ENCODE measurements around the gene IRGQ.
A peak's percentile ranks its signal among the peaks of the same experiment; 100 is the strongest.

Gene IRGQ

DNA sequence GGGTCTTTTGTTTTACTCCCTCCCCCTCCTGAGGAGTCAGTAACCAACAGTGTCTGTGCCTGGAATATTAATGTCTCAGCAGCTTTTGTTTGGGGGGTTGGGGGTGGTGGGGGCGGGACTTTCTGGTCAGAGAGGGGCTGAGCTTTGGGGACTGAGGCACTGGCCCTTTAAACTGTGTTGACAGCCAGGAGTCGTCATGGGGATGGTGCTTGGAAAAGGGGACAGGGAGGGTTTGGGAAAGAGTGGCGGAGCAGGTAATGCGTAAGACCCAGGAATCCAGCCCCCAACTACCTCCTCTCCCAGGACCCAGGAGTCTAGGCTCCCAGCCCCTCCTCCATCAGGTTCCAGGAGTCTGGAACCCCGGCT lies 38.6 kb upstream of the IRGQ start:
- Histone ChIP-seq H3K4me3 (ENCODE audit: insufficient read length, low read depth) (peak overlapping the region; percentile 42), H3K9ac (ENCODE audit: insufficient read length, low read depth) (peak overlapping the region; percentile 72), H3K4me1 (ENCODE audit: insufficient read depth, insufficient read length) (peaks cover 2% of the 10 kb centered on the region)

DNA sequence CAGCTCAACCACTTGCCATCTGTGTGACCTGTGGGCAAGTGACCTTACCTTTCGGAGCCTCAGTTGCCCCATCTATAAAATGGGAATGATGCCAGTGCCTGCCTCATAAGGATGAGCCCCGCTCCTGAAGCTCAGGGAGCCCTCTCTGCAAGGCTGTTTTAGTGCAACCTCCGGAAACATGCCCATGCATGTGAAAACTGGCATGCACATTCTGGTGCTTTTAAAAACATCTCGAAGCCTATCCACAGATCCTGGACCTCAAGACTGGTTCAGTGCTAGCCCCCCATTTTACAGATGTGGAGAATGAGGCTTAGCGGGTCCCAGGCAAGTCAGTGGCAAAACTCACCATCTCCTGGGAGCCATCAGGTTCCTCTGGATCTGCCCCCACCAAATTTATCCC lies 38.1 kb upstream of the IRGQ start:
- no peak for TF ChIP-seq SUZ12 (IDR thresholded peaks at IDR 0.05; ENCODE audit: extremely low read depth, insufficient read depth, insufficient read length)
- TF ChIP-seq YY1 (IDR thresholded peaks at IDR 0.05; ENCODE audit: insufficient read depth, insufficient read length): no peak
- no peak for TF ChIP-seq ZNF274 (IDR thresholded peaks at IDR 0.05; ENCODE audit: low read depth, low read length)
- peaks cover 3% of the 10 kb centered on the region for H3K36me3 ChIP-seq (ENCODE audit: insufficient read depth, insufficient read length, low read length)
- DNase-seq (ENCODE audit: low read depth, low spot score): no peak
- no peak overlapping the region for H3K9ac ChIP-seq (ENCODE audit: insufficient read length, low read depth)
- no peaks in the 10 kb centered on the region for H3K9me3 ChIP-seq (ENCODE audit: insufficient read depth, low read length)
- peaks cover 34% of the 10 kb centered on the region for H3K27me3 ChIP-seq (ENCODE audit: insufficient read depth, insufficient read length)
- H3K4me3 ChIP-seq (ENCODE audit: insufficient read length, low read depth): no peak overlapping the region
- peaks cover 2% of the 10 kb centered on the region for H3K4me1 ChIP-seq (ENCODE audit: insufficient read depth, insufficient read length)

More for the DNA sequence above, 38.6 kb upstream of the IRGQ start:
- H3K27me3 ChIP-seq (ENCODE audit: insufficient read depth, insufficient read length): peaks cover 37% of the 10 kb centered on the region
- no peaks in the 10 kb centered on the region for H3K9me3 ChIP-seq (ENCODE audit: insufficient read depth, low read length)
- no peak for TF ChIP-seq YY1 (IDR thresholded peaks at IDR 0.05; ENCODE audit: insufficient read depth, insufficient read length)
- TF ChIP-seq SUZ12 (IDR thresholded peaks at IDR 0.05; ENCODE audit: extremely low read depth, insufficient read depth, insufficient read length): no peak
- TF ChIP-seq ZNF274 (IDR thresholded peaks at IDR 0.05; ENCODE audit: low read depth, low read length): no peak
- H3K36me3 ChIP-seq (ENCODE audit: insufficient read depth, insufficient read length, low read length): peaks cover 3% of the 10 kb centered on the region
- DNase-seq (ENCODE audit: low read depth, low spot score): no peak

DNA sequence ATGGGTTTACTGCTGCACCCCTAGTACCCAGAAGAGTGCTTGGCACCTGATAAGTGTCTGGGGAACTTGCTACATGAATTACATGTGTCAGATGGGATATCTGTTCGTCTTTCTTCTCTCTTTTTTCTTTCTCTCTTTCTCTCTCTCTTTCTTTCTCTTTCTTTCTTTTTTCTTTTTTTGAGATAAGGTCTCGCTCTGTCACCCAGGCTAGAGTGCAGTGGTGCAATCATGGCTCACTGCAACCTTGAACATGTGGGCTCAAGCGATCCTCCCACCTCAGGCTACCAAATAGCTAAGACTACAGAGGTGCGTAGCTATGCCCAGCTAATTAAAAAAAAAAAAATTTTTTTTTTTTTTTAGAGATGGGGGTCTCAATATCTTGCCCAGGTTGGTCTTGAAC lies 37.6 kb upstream of the IRGQ start:
- no peak for DNase-seq (ENCODE audit: low read depth, low spot score)
- no peak overlapping the region for H3K4me3 ChIP-seq (ENCODE audit: insufficient read length, low read depth)
- H3K4me1 ChIP-seq (ENCODE audit: insufficient read depth, insufficient read length): no peaks in the 10 kb centered on the region
- no peak overlapping the region for H3K9ac ChIP-seq (ENCODE audit: insufficient read length, low read depth)
- TF ChIP-seq YY1 (IDR thresholded peaks at IDR 0.05; ENCODE audit: insufficient read depth, insufficient read length): no peak
- TF ChIP-seq ZNF274 (IDR thresholded peaks at IDR 0.05; ENCODE audit: low read depth, low read length): no peak
- no peak for TF ChIP-seq SUZ12 (IDR thresholded peaks at IDR 0.05; ENCODE audit: extremely low read depth, insufficient read depth, insufficient read length)
- peaks cover 3% of the 10 kb centered on the region for H3K36me3 ChIP-seq (ENCODE audit: insufficient read depth, insufficient read length, low read length)
- no peaks in the 10 kb centered on the region for H3K9me3 ChIP-seq (ENCODE audit: insufficient read depth, low read length)
- H3K27me3 ChIP-seq (ENCODE audit: insufficient read depth, insufficient read length): peaks cover 28% of the 10 kb centered on the region

- Histone ChIP-seq H3K27me3 (ENCODE audit: insufficient read depth, insufficient read length) (peaks cover 10% of the 10 kb centered on the region), H3K4me3 (ENCODE audit: insufficient read length, low read depth) (no peak overlapping the region), H3K9me3 (ENCODE audit: insufficient read depth, low read length) (no peaks in the 10 kb centered on the region), H3K9ac (ENCODE audit: insufficient read length, low read depth) (no peak overlapping the region), H3K36me3 (ENCODE audit: insufficient read depth, insufficient read length, low read length) (peaks cover 11% of the 10 kb centered on the region), H3K4me1 (ENCODE audit: insufficient read depth, insufficient read length) (no peaks in the 10 kb centered on the region)
- TF ChIP-seq ZNF274 (IDR thresholded peaks at IDR 0.05; ENCODE audit: low read depth, low read length) (no peak), SUZ12 (IDR thresholded peaks at IDR 0.05; ENCODE audit: extremely low read depth, insufficient read depth, insufficient read length) (no peak), YY1 (IDR thresholded peaks at IDR 0.05; ENCODE audit: insufficient read depth, insufficient read length) (no peak)
- no peak for DNase-seq (ENCODE audit: low read depth, low spot score)
Observed at GRCh38 chr19:43631491-43631890, 35.6 kb upstream of the IRGQ start.

GRCh38 chr19:43628646-43629326 lies 32.9 kb upstream of the IRGQ start:
- H3K4me3 ChIP-seq (ENCODE audit: insufficient read length, low read depth): no peak overlapping the region
- no peaks in the 10 kb centered on the region for H3K4me1 ChIP-seq (ENCODE audit: insufficient read depth, insufficient read length)
- H3K36me3 ChIP-seq (ENCODE audit: insufficient read depth, insufficient read length, low read length): peaks cover 27% of the 10 kb centered on the region
- H3K27me3 ChIP-seq (ENCODE audit: insufficient read depth, insufficient read length): peaks cover 4% of the 10 kb centered on the region
- no peaks in the 10 kb centered on the region for H3K9me3 ChIP-seq (ENCODE audit: insufficient read depth, low read length)
- TF ChIP-seq YY1 (IDR thresholded peaks at IDR 0.05; ENCODE audit: insufficient read depth, insufficient read length): no peak
- TF ChIP-seq ZNF274 (IDR thresholded peaks at IDR 0.05; ENCODE audit: low read depth, low read length): no peak
- no peak for TF ChIP-seq SUZ12 (IDR thresholded peaks at IDR 0.05; ENCODE audit: extremely low read depth, insufficient read depth, insufficient read length)
- no peak for DNase-seq (ENCODE audit: low read depth, low spot score)
- no peak overlapping the region for H3K9ac ChIP-seq (ENCODE audit: insufficient read length, low read depth)

- H3K27me3 ChIP-seq (ENCODE audit: insufficient read depth, insufficient read length): peaks cover 4% of the 10 kb centered on the region
- no peaks in the 10 kb centered on the region for H3K9me3 ChIP-seq (ENCODE audit: insufficient read depth, low read length)
- H3K9ac ChIP-seq (ENCODE audit: insufficient read length, low read depth): no peak overlapping the region
- no peaks in the 10 kb centered on the region for H3K4me1 ChIP-seq (ENCODE audit: insufficient read depth, insufficient read length)
- no peak for DNase-seq (ENCODE audit: low read depth, low spot score)
- no peak overlapping the region for H3K4me3 ChIP-seq (ENCODE audit: insufficient read length, low read depth)
- peaks cover 32% of the 10 kb centered on the region for H3K36me3 ChIP-seq (ENCODE audit: insufficient read depth, insufficient read length, low read length)
- TF ChIP-seq YY1 (IDR thresholded peaks at IDR 0.05; ENCODE audit: insufficient read depth, insufficient read length): no peak
- TF ChIP-seq SUZ12 (IDR thresholded peaks at IDR 0.05; ENCODE audit: extremely low read depth, insufficient read depth, insufficient read length): no peak
- TF ChIP-seq ZNF274 (IDR thresholded peaks at IDR 0.05; ENCODE audit: low read depth, low read length): no peak
Observed at GRCh38 chr19:43626838-43627237, 30.9 kb upstream of the IRGQ start.

GRCh38 chr19:43625918-43626579 lies 30.1 kb upstream of the IRGQ start:
- Histone ChIP-seq H3K9me3 (ENCODE audit: insufficient read depth, low read length) (no peaks in the 10 kb centered on the region), H3K9ac (ENCODE audit: insufficient read length, low read depth) (no peak overlapping the region), H3K27me3 (ENCODE audit: insufficient read depth, insufficient read length) (no peaks in the 10 kb centered on the region), H3K4me1 (ENCODE audit: insufficient read depth, insufficient read length) (no peaks in the 10 kb centered on the region), H3K36me3 (ENCODE audit: insufficient read depth, insufficient read length, low read length) (peaks cover 32% of the 10 kb centered on the region), H3K4me3 (ENCODE audit: insufficient read length, low read depth) (no peak overlapping the region)
- no peak for DNase-seq (ENCODE audit: low read depth, low spot score)
- no peak for TF ChIP-seq ZNF274 (IDR thresholded peaks at IDR 0.05; ENCODE audit: low read depth, low read length)
- TF ChIP-seq SUZ12 (IDR thresholded peaks at IDR 0.05; ENCODE audit: extremely low read depth, insufficient read depth, insufficient read length): no peak
- TF ChIP-seq YY1 (IDR thresholded peaks at IDR 0.05; ENCODE audit: insufficient read depth, insufficient read length): no peak

All from NT2/D1 (cell line).